Measurements from ENCODE around the gene NAA80. TPM values are rescaled to one million over a fixed set of nuclear protein-coding genes. Genes with fewer than 3 reads are reported as not detected.
A peak's percentile ranks its signal among the peaks of the same experiment; 100 is the strongest.
"Not testable (repeated sequence)": the region's sequence is repeated elsewhere in the genome, so short reads cannot be mapped to it uniquely, and the experiment has no call there.

NAA80 gene
- total RNA-seq, 1 experiment from 2014 or later: 1.9 TPM

DNA sequence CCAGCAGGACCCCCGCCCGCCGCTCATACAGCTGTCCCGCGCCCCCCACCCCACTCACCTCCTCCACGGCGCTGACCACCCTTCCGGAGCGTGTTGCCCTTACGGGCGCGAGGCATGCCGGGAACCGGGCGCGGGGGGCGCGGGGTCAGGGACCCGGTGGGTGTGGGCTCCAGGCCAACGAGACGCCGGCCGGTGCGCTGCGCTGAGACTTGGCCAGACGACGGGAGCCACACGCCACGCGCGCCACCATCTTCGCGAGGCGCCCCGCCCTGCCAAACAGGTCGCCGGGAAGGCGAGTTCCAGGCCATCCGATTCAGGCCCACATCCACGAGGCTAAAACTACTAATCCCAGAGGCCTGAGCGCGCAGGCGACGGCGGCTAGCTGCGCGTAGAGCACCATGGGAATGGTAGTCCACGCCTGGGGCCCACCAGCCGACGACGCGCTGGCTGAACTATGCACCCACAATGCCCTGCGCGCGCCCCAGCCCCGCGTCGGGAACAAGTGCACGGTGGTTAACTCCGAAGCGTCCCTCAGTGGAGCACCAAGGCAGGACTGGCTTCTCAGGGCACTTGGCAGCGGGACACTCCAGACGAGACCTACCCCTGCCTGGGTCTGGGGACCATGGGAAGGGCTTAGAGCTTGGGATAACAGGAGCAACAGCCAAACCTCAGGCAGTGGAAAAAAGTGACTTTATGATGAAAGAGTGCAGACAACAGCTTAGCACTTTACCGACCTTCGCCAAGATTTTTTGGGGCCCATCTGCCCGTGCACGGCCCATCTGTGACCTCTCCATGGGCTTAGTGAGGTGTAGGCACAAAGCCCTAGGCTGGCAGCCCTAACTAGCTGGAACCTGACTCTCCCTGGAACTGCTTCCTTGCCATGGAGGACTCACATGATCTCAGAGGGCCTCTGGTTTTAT lies 6.8 kb downstream of the NAA80 start, which contains the start of gene IFRD2:
TSS of gene IFRD2 (minus strand) at position 271 of the 920 bp plus-strand sequence. CDS start at position 116, 155 bp downstream.
- peak; percentile 97 for DNase-seq (ENCODE audit: low read depth)

DNA sequence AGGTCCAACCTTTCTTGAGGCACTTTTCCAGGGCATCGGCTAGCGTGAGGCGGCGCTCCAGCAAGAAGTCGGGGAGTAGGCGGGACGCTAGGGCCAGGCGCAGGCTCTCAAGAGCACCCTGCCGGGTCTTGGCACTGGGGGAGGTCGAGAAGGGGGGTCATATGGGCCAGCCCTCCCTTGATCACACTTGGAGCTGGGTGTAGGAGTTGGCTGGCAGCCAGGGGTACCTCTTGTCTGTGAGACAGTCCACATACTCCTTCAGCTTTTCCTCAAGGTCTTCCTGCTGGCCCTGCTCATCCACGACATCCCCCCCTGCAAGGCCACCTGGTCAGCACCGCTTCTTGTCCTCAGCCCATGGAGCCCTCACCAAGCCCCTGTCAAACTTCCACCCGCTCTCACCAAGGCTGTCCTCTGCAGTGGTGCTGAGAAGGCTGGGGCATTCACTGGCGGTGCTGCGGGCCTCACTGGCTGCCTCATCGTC lies 9.0 kb downstream of the NAA80 start:
- no peak for DNase-seq (ENCODE audit: low read depth)

DNA sequence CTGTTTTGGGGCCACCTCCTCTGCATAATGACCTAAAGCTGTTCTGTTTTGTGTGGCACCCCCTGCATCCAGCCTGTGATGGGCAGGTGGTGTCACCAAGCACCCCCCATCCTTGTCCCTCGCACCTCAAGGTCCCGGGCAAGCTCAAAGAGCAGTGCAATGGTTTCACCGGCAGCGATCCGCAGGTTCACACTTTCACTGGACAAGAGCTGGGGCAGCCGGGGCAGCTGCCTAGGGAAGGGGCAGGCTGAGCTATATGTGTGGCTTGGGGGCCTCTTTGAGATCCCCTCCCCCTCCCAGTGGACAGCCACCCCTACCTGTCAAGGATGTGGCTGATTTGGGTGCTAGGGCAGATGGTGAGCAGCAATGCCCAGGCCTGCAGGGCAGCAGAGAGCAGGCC lies 10.1 kb downstream of the NAA80 start:
- DNase-seq (ENCODE audit: low read depth): no peak

DNA sequence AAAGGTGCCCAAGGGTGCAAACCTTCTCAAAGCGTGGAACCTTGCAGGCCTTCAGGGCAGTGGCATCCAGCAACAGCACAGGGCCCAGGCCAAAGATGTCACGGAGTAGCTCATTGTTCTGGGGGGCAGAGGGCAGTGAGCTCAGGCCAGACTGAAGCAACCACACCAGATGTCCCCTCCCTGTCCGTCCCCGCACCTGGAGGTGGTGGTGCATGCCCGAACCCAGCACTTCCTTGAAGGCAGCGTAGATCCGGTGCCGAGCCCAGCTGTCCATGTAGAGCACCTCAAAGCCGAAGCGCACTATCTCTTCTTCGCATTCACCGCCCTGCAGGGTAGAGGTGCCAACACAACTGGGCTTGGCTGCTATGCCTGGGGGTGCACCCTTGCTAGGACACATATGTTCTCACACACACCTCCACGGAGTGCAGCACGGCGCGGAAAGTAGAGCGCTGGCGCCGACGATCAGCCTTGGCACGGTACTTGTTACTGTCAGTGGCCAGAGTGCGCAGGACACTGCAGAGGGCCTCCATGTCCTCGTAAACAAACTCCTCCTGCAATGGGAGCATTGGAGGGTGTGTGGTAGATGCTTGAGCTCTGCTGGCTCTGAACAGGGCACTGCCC lies 10.7 kb downstream of the NAA80 start:
- no peak for DNase-seq (ENCODE audit: low read depth)

DNA sequence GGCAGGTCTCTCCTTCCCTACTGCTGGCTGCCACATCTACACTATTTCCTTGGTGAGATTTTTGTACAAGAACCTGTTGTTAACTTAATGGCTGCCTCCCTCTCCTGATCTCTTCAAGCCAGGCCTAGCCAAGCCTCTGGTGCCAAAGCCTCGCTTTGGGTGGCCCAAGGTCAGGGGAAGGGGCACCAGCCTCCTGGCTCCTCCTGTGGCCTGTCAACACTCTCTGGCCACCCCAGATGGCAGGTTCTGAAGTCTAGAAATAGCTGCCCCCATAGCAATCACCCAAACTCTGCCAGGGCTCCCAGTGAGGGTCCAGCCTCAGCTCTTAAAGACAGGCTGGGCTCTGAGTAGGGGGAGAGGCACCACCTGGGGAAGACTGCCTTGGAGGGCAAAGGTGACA lies 11.9 kb downstream of the NAA80 start:
- no peak for DNase-seq (ENCODE audit: low read depth)

DNA sequence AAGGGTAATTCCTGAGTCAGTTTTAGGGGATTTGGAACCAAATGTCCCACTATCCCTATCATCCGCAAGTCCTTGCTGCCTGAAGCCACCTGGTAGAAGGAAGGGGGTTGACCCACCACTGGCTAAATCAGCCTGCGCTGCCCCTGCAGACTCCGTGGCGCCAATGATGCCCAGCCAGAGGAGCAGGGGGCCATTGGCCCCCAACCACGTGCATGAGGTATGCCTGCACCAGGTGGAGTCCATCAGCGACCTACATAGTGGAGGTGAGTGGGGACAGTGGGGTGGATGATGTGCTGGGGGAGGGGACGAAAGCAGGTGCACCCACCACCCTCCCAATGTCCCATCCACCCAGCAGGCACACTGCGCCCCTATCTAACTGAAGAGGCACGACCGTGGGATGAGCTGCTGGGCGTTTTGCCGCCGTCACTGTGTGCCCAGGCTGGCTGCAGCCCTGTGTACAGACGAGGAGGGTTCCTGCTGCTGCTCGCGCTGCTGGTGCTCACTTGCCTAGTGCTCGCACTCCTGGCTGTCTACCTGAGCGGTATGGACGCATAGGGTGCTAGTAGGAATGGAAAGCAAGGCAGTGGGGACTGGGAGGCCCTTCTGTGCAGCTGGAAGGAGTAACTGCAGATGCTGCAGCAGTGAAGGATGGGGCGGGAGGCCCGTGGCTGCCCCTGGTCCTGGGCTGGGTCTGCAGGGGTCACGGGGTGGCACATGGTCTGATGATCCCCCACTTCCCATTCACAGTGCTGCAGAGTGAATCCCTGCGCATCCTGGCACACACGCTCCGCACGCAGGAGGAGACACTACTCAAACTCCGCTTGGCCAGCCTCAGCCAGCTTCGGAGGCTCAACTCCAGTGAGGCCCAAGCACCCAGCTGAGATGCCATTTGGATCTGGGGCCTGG lies 12.6 kb downstream of the NAA80 start:
- DNase-seq (ENCODE audit: low read depth): no peak

DNA sequence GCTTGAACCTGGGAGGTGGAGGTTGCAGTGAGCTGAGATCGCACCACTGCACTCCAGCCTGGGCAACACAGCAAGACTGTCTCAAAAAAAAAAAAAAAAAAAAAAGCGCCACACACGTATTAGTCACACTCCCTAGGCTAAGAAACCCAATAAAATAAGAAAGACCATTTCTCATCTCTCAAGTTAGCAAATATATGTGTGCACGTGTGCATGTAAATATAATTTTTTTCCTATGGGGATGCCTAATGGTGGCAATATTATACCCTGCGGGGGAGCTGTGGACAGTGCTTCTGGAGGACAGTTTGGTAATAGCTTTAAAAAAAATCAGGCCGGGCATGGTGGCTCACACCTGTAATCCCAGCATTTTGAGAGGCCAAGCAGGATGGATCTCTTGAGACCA lies 15.1 kb downstream of the NAA80 start:
- not testable (repeated sequence) for DNase-seq (ENCODE audit: low read depth)

DNA sequence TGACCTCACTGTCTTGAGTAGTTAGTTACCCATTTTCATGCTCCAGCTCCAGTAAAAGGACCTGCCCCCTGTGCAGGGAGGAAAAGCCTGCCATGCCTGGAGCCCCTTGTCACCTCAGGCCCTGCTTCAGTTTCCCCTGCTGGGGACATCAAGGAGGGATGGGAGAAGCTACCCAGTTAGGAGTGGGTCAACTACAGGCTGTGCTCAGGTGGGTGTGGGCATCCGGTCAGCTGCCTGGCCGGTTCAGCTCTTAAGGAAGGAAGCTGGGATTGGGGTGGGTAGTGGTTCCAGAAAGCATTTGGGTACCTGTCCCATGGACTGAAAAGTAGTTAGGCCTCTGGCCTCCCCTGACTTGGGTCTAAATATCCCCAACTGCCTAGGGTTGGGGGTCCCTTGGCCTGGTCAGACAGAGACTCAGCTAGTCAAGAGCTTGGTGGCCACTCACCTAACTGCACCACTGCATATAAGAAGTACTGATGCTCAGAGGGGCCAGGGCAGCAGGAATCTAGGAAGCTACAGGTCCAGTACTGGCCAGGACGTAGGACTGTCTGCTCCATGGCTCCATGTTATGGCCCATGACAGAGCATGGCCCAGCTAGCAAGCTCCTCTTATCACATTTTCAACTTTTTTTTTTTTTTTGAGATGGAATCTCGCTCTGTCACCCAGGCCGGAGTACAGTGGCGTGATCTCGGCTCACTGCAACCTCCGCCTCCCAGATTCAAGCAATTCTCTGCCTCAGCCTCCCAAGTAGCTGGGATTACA lies 19.8 kb downstream of the NAA80 start:
- no peak for DNase-seq (ENCODE audit: low read depth)

DNA sequence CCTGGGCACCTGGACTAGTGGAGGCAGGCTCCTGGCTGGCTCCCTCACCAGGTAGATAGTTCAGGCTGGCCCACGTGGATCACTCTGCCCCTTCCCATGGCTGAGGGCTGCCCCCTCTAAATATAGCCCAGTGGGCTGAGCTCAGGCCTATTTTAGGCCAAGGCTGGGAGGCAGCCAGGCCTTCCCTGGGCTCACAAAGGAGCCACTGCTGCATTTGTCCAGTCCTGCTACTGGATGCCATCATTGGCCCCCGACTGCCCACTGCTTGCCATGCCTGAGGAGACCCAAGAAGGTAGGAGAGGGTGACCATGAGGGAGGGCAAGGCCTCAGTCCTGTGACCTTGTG lies 20.4 kb downstream of the NAA80 start, which contains the start of gene LSMEM2:
TSS of gene LSMEM2 (plus strand) at position 208 of the 345 bp plus-strand sequence. CDS start at position 235, 27 bp downstream.
- no peak for DNase-seq (ENCODE audit: low read depth)

DNA sequence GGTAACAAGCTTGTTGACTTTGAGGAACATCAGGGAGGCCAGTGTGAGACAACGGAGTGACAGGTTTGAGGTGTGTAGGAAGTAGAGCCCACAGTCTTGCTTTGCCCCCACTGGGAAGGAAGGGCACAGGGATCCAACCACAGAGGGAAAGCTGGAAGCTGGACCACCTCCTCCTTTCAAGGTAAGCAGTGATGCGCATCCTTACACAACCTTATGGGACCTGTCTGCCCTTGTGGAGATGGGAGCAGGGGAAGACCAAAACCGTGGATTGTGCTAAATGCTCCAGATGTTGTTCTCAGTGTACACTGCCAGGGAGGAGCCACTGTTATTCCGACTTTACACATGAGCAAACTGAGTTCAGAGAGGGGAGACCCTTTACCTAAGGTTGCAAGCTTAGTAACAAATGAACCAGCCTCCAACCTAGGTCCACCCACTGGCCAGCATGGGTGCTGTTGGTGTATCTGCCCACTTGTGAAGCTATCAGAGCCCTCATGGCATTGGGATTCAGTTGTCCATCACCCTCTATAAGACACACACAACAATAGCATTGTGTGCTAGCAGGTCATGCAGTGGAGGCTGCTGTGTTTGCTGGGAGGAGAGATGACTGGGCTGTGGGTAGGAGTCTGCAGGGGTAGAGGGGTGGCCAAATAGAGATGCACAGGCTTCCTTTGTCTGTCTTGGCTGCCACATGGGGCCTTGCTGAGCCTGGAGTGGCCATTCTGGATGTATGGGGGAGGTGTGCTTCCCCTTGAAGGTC lies 20.9 kb downstream of the NAA80 start:
- DNase-seq (ENCODE audit: low read depth): no peak

DNA sequence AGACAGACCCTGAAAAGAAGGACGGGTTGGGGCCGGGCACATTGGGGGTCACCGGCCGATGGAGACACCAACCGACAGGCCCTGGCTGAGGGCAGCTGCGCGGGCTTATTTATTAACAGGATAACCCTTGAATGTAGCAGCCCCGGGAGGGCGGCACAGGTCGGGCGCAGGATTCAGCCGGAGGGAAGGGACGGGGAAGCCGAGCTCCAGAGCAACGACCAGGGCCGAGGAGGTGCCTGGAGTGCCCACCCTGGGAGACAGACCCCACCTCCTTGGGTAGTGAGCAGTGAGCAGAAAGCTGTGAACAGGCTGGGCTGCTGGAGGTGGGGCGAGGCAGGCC lies 22.5 kb downstream of the NAA80 start:
- DNase-seq (ENCODE audit: low read depth): no peak

DNA sequence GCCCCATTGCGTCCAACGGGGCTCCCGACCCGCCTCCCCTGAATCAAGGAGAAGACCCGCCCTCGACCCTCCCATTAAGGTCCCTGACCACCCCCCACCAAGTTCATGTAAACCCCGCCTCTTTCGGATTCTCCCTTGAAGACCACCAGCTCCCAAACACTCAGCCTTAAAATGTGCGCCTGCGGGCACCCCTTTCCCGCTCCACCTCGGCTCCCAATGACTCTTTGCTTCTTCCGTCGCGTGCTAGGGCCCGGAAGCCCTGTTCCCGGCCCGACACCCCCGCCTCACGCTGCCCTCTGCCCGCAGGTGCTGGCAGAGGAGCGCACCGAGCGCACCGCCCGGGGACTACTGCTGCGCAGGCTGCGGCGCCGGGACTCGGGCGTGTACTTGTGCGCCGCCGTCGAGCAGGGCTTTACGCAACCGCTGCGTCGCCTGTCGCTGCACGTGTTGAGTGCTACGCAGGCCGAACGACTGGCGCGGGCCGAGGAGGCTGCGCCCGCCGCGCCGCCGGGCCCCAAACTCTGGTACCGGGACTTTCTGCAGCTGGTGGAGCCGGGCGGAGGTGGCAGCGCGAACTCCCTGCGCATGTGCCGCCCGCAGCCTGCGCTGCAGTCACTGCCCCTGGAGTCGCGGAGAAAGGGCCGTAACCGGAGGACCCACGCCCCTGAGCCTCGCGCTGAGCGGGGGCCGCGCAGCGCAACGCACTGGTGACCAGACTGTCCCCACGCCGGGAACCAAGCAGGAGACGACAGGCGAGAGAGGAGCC lies 23.0 kb downstream of the NAA80 start:
- no peak for DNase-seq (ENCODE audit: low read depth)

DNA sequence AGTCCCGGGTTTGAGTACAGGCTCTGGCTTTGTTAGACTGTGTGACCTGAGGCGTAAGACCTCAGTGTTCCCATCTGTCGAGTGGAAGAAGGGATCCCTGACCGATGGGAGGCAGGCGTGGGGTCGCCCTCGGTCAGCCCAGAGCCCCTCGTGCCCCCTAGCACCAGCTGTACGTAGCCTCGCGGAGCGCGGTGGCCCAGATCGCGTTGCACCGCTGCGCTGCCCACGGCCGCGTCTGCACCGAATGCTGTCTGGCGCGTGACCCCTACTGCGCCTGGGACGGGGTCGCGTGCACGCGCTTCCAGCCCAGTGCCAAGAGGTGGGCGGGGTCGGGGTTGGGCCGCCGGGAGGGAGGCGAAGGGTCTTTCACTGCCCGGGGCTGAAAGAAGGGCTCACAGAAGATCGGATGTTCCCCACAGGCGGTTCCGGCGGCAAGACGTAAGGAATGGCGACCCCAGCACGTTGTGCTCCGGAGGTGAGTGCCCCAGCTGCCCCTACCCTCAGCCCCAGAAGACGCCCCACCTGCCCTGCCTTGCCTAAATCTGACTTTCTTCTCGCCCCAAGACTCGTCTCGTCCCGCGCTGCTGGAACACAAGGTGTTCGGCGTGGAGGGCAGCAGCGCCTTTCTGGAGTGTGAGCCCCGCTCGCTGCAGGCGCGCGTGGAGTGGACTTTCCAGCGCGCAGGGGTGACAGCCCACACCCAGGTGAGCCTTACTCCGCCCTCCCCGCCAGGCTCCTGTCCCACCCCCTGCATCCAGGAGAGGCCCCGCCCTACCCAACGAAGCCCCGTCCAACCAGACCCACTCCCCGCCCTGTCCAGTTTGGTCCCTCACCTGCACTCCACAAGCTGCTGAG lies 23.8 kb downstream of the NAA80 start:
- no peak for DNase-seq (ENCODE audit: low read depth)

DNA sequence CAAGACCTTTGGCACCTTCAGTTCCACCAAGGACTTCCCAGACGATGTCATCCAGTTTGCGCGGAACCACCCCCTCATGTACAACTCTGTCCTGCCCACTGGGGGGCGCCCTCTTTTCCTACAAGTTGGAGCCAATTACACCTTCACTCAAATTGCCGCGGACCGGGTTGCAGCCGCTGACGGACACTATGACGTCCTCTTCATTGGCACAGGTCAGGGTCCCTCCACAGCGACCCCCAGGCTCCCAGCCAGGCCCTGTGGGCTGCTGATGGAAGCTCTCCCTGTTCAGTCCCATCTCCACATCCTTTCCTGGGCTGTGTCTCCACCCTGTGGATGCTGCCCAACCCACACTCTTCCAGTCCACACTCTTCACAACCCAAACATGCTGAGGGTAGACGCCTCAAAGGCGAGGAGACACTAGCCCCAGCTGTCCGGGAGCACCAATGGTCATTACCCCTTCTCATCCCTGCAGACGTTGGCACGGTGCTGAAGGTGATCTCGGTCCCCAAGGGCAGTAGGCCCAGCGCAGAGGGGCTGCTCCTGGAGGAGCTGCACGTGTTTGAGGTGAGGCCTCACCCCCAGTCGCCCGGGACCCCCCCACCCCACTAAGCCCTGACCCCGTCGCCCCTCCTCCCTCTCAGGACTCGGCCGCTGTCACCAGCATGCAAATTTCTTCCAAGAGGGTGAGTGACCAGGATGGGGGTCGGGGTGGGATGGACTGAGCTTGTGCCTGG lies 24.7 kb downstream of the NAA80 start:
- DNase-seq (ENCODE audit: low read depth): peak; percentile 57

DNA sequence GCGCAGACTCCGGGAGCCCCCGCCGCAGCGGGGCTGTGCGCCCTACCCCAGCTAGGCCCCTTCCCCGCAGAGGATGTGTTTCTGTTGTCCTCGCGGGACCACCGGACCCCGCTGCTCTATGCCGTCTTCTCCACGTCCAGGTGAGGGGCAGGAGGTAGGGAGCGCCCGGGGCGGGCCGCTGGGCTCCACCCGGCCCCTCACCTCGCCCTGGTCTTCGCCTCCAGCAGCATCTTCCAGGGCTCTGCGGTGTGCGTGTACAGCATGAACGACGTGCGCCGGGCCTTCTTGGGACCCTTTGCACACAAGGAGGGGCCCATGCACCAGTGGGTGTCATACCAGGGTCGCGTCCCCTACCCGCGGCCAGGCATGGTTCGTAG lies 25.5 kb downstream of the NAA80 start:
- no peak for DNase-seq (ENCODE audit: low read depth)

DNA sequence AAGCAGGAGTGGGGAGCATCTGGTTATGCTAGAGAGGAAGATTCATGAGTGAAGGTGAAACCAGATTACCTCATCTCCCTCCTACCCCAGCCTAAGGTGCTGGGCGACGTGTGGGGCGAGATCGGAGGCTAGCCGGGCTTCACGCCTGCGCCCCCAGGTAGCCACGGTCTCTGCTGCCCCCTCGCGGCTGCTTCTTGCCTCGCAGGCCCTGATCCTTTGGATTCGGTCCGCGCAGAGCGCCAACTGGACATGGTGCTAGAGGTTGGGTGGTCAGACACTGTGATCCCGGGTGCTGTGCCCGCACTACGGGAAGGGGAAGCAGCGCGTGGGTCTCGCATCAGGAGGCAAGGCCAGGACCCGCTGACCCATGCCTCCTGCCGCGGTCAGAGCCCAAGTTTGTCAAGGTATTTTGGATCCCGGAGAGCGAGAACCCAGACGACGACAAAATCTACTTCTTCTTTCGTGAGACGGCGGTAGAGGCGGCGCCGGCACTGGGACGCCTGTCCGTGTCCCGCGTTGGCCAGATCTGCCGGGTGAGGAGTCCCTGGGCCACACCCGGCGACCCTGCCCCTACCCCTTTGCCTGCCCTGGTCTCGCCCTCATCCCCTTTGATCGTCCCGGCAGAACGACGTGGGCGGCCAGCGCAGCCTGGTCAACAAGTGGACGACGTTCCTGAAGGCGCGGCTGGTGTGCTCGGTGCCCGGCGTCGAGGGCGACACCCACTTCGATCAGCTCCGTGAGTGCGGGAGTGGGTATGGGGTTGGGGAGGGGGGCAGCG lies 26.1 kb downstream of the NAA80 start:
- peak; percentile 85 for DNase-seq (ENCODE audit: low read depth)

DNA sequence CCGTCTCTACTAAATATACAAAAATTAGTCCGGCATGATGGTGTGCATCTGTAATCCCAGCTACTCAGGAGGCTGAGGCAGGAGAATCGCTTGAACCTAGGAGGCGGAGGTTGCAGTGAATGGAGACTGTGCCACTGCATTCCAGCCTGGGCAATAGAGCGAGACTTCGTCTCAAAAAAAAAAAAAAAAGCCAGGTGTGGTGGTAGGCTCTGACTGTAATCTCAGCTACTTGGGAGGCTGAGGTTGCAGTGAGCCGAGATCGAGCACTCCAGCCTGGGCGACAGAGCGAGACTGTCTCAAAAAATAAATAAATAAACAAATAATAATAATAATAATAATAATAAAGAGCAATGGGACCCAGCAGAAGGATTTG lies 26.7 kb downstream of the NAA80 start:
- not testable (repeated sequence) for DNase-seq (ENCODE audit: low read depth)
